GM11168 (cell line): ENCODE measurements around the gene PDE1C.

Experiments used
- in situ Hi-C: fragments of 300-500 bp; cut with MboI; formaldehyde crosslinking; loops from one replicate; pipeline ENCODE4 v1.12.0; 2022; ENCODE audit warnings: low sequenced_read_pairs; ENCODE audit not compliant: unreplicated experiment

The PDE1C gene

DNA sequence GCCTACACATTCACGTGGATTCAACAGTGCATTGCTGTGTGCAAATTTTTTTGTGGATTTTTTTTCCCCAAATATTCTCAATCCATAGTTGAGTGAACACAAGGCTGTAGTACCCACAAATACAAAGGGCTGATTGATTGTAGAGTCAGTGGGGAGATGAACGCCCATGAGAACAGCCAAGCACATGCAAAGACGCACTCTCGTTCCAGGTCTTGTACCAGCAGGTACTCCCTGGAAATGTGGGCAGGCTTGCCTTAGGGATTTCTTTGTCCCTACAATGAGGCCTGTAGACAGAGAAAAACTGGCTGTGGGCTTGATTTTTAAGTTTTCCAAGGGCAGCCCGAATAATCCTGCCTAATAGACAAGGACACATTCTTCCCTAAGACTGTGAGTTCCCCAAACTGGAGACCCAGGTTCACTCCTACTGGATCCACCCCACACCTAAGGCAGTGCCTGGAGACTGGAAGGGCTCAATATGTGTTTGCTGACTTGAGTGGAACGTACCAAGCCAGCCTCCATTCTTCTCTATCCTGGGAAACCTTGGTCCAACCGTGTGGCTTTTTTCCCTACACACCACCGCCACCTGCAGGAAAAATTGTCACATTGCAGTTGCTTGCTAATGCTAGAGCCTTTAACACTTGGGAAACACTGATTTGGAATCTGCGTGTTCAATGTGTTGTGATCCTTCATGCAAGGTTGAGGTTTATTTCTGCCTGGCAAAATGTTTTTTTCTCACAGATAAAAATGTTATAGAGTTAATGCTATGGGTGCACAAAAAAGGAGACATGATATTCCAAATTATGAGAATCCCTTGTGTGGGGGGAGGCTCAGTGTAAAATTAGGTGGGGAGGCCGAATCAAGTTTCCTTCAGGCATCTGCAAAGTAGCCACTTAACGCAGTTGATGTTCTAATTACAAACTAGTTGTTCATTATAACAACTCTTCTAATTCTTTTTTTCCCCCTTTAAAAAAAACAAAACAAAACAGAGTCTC is 333.9 kb downstream of the PDE1C start:
- in situ Hi-C loops, result loop anchor here (25.0 kb wide), 1 partner anchor 601 kb away; no protein-coding TSS in a partner anchor

DNA sequence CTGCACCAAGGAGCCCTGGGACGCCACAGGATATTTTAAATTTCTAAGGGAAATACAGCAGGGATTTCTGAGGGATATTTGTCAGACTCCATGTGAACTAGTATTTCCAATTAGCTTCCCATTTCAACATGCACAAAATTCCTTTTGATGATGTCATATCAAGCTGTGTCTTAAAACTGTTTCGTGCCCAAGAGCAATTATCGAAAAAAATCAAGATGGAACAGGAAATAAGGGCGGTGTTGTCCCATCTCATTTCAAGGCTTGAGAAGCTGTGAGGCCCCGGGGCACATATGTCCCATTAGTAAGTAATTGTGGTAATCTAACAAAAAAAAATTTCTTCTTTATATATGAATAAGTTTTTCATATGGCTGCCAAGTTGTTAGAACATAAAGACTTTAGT is 335.8 kb downstream of the PDE1C start:
- in situ Hi-C loops, result loop anchor here (25.0 kb wide), 1 partner anchor 603 kb away; no protein-coding TSS in a partner anchor

DNA sequence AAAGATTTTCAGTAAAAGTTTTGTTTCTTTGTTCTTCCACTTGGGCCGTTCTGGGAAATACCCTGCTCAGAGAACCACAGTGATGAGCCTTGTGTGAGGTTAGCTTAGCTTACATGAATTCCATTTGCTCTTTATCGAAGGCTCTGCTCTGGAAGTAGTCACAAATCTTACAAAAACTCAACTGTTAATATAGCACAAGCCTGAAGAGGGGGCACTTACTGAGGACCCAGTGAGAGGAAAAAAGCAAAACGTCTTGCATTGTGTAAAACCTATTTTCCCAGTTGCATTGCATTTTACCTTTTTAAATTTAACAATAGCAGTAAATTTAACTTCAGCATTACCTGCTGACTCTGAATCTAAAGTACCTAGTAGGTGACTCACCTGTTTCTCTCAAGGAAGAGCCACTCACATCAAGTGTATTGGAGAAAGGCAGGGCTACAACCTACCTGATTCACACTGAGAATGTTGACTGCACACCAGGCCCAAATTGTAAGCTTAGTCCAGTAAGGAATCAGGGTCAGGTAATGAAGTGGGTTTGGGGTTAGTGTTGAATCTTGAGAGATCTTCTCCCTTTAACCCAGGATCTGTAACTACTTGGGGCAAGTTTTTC is 340.9 kb downstream of the PDE1C start:
- in situ Hi-C loops, result loop anchor here (25.0 kb wide), 1 partner anchor 608 kb away; no protein-coding TSS in a partner anchor

DNA sequence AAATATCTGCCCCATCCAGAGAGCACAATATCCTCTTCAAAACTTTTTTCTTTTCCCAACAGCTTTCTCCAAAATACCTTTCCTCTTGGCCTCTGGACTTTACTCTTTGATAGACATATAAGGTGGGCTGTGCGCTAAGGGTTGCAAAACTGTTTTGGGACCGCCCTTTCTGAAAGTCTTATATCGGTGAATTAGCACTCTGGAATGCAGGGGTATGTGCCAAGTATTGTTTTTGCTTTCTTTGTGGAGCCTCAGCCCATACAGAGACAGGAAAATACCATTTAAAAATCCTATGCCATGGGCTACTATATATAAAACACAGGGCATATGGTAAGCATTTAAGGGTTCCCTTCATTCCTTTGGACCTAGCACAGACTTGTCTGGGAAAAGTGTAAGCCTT is 345.5 kb downstream of the PDE1C start:
- in situ Hi-C loops, result loop anchor here (25.0 kb wide), 1 partner anchor 613 kb away; no protein-coding TSS in a partner anchor

DNA sequence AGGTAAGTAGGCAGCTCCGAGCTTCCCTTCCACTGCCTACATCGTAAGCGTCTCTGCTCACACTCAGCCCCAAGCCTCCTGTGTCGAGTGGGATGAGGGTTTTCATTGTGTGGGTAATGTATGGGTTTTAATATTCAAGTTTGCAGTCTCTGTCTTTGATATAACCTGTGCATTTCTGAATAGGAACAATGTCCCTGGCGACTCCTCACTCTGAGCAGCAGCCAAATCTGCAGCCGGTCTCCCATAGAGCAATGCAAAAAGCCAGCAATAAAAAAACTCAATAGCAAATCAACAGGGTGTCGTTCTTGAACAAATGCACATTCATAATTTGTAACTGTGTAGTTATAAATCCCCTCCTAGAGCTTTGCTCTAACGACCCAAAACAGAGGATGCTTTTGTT is 349.8 kb downstream of the PDE1C start:
- in situ Hi-C loops, result no loop called here

DNA sequence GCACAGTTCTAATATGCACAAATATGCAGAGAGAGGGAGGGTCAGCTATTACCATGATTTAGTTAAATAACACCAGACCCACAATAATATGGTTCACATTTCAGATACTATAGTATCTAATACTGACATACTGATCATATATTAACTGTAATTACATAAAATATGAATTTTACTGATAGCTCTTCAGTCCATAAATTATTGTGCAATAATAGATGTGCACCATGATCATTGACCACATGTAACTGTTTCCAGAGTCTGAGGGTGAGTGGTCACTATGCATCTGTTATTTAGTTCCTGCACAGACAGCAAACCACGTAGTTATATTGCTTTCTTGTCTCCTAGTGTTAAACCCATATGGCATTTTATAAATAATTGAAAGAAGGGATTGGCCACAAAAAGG is 353.9 kb downstream of the PDE1C start:
- in situ Hi-C loops, result no loop called here

DNA sequence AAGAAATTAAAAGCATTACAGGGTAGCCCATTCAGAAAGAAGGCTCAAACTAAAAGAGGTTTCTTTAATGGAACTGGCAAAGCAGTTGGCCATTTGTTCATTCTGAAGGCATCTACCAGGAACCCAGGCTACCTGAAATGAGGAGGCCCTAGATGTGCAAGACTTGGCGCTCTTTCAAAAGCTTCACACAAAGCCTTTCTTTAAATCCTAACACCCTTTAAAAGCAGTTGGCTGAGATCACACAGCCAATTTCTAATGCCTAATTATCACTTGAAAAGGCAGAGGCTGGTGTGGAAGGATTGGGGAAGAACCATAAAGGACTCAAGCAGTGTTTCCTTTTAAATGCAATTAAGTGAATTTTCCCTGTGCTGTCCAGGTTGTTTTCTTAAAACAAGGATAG is 360.0 kb downstream of the PDE1C start:
- in situ Hi-C loops, result no loop called here

DNA sequence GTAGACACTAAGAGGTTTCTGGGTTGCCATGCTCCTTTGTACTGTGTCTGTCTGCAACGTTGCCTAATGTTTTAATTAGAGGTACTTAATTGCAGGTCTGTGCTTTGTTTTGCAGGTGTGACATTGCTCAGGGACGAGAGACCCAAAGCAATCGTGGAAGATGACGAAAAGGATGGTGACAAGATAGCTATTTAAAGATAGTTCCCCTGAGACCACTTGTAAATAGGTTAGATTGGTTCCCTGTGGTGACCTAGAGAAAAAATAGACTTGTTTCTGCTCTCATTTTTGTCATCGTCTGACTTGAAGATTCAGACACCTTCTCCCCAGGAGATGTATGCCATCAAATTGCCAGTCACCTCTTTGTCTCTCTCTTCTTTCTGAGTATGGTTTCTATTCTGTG is 363.1 kb downstream of the PDE1C start:
- in situ Hi-C loops, result no loop called here

DNA sequence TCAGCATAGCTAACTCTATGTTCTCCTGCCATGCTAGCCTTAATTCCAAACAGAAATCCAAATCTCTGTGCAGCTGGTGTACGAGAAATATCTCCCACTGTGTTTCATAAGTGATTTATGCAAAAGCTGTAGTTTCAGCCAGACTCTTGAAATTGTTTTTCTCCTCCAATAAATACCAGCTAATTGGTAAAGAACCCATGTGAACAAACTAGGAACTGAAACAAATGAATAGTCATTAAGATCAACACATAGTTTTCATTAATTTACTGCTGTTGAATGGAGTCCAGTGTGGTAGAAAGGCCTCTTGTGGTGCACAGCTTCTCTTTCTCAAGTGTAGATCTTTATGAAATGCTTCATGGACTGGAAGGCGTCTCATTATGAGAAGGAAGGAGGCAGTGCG is 364.8 kb downstream of the PDE1C start:
- in situ Hi-C loops, result no loop called here

DNA sequence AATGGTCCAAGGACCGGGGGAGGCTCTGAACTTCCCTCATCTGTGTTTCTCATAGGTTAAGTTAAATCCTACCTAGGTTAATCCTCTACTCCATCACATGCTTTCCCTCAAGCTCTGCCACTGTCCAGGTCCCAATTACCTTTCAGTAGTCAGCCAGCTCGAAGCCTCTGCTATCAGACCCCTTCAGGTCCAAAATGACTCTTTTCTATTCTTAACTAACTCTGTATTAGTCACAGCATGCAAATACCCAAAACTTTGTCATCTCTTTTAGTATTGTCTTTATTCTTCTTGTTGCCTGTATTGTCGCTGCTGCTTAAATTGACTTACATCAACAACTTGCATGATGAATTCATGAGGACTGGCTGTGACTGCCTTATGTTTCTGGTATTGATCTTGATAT is 367.9 kb downstream of the PDE1C start:
- in situ Hi-C loops, result no loop called here
